GM12892 (cell line): ENCODE measurements around the gene PCP2.

Source experiments
- POLR2A ChIP-seq: IDR thresholded peaks from 2 replicates; pipeline ENCODE4 v1.6.1; 2011; ENCODE audit warnings: low read depth, low read length, control low read depth
- POLR2AphosphoS5 ChIP-seq: IDR thresholded peaks from 2 replicates; pipeline ENCODE4 v1.6.1; 2011; ENCODE audit warnings: low read depth, low read length, control low read depth

DNA sequence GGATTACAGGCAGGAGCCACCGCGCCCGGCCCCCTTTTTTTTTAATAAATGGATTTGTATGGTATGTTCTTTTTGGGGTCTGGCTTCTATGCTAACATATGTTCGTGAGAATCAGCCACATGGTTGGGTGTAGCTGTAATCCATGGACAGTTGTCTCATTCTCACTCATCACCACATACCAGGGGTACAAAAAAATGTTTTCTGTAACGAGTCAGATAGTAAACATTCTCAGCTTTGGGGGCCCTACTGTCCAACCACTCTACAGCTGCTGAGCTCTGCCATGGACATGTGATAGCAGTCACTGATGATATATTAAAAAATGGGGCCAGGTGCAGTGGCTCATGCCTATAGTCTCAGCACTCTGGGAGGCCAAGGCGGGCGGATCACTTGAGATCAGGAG, 30.2 kb upstream of the PCP2 start:
- TF ChIP-seq POLR2AphosphoS5: no peak
- no peak for TF ChIP-seq POLR2A
